Right ventricle myocardium inferior (tissue), 1 donor: ENCODE data around the gene RFX8. TPM values are rescaled to one million over a fixed set of nuclear protein-coding genes. Genes with fewer than 3 reads are reported as not detected.

ENCODE experiments used
- ATAC-seq: fragments of 200-7000 bp; cut with Tn5 transposase; one replicate; pipeline ENCODE4 v1.9.1; 2020; ENCODE audit warnings: mild to moderate bottlenecking, moderate library complexity
- DNase-seq: peaks from one replicate; pipeline ENCODE4 v3.0.0; 2021; ENCODE audit errors: missing footprints
- intact Hi-C: fragments of 100-400 bp; cut with DNase I; formaldehyde crosslinking; loops from one replicate; pipeline ENCODE4 v1.11.0; 2022
- total RNA-seq: library from RNA; stranded (reverse); fragmentation: NEBNext Ultra II Directional; extraction: Animal tissue kit (Norgen Biotek cat#: 25700); gene quantifications from one replicate; pipeline ENCODE4 v1.2.1, GENCODE V29; 2021
- donor health status: DM: no; HTN: yes; CAD: no; lungs with severe emphysema.

Gene RFX8
- total RNA-seq, 1 donor from 2014 or later, result not detected

DNA sequence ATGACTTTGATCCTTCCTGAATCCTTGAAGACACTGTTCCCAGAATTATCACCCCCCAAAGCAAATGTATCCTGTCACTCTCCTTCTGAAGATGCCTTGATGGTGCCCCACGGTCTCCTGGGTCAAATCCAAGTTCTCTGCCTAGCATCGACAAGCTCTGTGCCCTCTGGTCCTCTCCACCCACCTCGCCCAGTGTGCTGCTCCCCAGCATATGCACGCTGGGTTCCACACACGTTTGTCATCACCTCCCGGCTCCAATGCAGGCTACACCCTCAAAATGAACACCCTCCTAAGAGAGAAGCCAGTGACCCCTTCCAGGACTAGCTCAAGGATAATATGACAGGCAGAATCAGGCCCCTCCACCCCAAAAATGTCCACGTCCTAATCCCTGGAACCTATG, 48.1 kb downstream of the RFX8 start:
- intact Hi-C loops, result no loop called here

DNA sequence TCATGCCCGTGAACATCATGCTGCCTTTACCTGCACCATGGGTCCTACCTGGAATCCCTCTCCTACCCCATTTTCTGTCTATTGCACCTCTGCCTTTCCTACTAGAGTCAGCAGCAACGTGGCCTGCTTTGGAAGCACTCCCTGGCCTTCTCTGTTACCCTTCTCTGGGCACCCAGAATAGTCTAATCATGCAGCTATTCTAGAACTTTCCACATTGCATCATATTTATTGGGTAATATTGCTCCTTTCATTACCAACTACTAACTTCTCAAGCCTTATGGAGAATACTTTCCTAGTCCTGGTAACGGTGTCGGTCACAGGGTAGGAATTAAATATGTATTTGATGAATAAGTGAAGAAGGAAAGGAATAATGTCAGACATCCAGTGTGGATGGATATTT, 54.3 kb downstream of the RFX8 start:
- ATAC-seq (no peak), DNase-seq (no peak)
- intact Hi-C loops, result loop anchor here (5.0 kb wide), 1 partner anchor 137 kb away; no protein-coding TSS in a partner anchor

More for the DNA sequence above, 48.1 kb downstream of the RFX8 start:
- DNase-seq, result no peak
- no peak for ATAC-seq

DNA sequence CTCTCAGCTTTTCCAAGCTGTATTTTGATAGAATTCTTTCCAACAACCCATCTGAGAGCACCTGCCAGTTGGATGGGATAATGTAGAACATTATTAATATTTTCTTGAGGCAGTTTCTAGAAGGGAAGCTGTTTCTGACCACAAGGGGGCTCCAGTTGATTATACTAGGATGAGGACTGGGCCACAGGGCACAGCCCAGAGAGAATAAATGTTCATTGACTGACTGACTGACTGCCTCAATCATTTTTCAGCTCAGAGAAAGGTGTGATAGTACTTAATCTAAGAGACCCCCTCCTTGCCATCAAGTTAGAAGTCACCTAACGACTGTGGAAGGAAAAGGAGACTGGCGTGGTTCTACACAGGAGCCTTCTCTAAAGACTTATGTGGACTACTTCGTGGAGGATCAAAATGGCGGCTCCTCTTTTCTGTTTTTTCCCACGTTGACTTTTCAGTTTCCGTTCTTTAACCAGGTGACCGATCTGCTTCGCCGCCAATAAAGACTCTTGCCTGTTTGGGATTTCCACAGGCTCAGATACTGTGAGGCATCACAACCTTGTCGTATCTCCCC, 55.7 kb downstream of the RFX8 start:
- intact Hi-C loops, result loop anchor here (2.0 to 5.0 kb wide), 2 partner anchors 278 to 412 kb away; partner anchors contain the start of gene MAP4K4
- DNase-seq (no peak), ATAC-seq (peak; percentile 81)

DNA sequence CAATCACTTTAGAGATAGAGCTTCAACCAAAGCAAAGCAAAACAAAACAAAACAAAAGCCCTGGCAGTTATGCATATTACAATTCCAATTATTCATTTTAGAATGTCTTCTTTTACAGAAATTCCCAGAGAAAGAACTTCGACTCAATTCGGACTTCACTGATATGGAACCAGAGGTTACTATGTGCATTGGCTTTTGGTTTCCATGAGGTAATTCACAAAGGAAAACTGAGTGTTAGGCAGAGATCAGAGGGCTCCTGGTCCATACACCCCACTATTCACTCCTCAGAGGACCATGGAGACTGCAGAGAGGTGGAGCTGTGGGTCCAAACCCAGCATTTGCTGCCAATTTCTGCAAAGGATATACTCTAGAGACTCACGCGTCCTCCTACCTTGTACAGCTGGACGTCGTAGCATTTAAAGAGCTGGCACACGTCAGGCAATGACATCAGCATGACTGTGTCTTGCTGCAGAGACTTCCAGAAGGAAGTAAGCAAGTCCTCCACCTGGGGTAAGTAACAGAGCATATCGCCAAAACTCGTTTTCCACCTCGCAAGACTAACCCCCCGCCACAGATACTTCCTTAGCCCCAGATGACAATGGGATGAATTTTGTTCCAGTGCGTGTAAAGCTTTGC, 56.3 kb downstream of the RFX8 start:
- intact Hi-C loops, result loop anchor here (2.0 to 5.0 kb wide), 2 partner anchors 279 to 412 kb away; partner anchors contain the start of gene MAP4K4
- ATAC-seq (no peak), DNase-seq (no peak)

DNA sequence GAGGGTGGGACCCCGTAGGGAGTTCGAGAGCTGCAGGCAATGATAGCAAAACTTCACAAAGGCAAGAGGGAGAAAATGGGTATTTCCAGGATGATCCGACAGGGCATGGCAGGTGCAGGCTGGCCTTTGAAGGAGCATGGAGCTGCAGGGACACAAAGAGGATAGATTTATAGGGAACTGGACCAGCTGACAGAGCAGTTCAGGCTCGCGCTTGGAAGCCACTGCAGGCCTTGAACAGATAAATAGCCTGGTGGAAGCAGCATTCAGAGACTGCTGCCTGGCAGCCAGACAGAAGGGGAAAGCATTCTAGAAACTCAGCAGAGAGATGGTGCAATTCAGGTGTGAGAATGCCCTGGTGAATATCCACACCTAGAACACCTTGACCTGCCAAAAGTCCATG, 58.3 kb downstream of the RFX8 start:
- DNase-seq, result no peak
- ATAC-seq, result no peak
- intact Hi-C loops, result loop anchor here (5.0 kb wide), 1 partner anchor 281 kb away; the partner anchor contains the start of gene MAP4K4

DNA sequence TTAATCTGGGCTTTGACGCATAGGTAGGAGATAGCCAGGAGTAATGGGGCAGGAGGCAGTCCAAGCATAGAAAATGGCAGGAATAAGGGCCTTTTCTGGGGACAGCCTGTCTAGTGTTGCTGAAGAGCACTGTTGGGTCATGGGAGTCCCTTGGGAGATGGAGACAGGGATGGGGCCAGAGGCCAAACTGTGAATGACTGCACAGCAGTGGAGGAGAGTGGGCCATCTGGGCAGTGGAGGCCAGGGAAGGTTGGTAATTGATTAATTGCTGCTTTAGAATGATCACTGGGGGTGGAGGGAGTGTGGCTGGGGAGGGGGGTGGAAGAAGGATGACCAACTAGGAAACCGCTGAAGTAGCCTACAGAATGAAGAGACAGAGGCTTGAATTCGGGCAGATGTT, 59.0 kb downstream of the RFX8 start:
- DNase-seq (no peak), ATAC-seq (no peak)
- intact Hi-C loops, result loop anchor here (5.0 kb wide), 1 partner anchor 281 kb away; the partner anchor contains the start of gene MAP4K4

DNA sequence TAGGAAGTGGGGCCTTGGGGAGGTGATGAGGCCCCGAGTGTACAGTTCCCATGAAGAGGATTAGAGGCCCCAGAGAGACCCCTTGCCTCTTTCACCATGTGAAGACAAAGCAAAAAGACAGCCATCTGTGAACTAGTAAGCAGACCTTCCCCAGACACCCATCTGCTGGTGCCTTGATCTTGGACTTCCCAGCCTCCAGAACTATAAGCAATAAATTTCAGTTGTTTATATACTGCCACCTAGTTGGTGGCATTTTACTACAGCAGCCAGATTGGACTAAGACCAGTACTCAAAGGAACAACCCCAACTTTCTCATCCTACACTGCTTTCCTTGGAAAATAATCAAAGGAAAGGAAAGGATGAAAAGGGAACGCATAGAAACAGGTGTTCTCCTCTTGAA, 59.7 kb downstream of the RFX8 start:
- DNase-seq, result no peak
- intact Hi-C loops, result loop anchor here (5.0 kb wide), 1 partner anchor 282 kb away; the partner anchor contains the start of gene MAP4K4
- ATAC-seq, result no peak

DNA sequence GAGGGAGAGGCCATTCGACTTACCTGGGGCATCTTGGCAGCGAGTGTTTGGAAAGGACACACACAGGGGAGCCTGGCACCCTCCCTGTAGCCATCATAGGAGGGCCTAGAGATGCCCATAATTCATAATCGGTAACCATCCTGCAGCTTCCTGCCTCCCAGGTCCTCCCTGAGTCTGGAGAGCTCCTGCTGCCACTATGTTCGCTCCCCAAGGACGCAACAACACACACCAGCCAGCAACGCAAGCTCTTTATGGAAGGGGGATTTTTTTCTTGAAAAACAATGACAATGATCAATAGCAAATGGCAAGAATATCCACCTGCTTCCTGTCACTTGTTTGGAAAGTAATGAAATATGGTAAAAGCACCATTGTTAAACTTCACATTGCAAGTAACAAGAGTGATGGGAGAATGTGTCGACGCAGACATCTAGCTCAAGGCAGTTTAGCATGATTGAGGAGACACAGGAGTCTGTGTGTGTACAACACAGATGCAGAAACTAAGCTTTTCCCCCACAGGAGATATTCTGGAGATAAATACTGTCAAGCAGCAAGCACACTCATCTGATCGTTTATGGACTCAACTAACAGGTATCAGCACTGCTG, 62.7 kb downstream of the RFX8 start:
- ATAC-seq (no peak), DNase-seq (no peak)
- intact Hi-C loops, result no loop called here

DNA sequence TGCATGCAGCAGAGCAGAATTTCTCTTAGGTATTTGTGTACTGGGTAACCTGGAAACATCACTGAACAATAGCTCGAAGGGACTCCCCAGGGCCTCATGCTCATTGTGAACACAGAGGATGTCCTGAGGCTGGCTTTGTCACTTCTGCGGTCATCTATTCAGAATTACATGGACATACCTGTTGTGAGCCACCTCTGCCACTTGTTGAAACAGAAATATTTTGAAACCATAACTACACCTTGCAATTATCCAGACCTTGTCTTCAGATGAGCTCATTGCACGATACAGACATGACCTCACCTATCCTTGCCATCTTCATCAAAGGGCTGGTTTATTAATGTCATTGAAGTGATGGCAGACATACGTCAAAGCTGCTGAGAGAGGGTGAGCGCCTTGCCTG, 64.2 kb downstream of the RFX8 start:
- intact Hi-C loops, result no loop called here
- DNase-seq (no peak), ATAC-seq (no peak)

DNA sequence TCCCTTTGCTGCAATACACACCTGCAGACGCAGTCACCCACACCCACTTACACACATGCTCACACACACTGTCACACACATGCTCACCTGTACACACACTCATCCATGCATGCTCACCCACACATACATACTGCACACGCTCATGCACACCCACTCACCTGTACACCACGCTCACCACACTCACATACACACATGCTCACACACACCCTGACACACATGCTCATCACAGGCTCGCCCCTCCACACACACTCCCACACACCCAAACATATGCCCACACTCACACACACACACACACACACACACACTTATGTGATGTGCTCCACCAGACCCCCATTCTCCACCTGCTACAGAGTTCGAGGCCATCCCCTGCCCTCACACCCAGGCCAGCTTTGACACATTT, 64.8 kb downstream of the RFX8 start:
- ATAC-seq (no peak), DNase-seq (no peak)
- intact Hi-C loops, result no loop called here

DNA sequence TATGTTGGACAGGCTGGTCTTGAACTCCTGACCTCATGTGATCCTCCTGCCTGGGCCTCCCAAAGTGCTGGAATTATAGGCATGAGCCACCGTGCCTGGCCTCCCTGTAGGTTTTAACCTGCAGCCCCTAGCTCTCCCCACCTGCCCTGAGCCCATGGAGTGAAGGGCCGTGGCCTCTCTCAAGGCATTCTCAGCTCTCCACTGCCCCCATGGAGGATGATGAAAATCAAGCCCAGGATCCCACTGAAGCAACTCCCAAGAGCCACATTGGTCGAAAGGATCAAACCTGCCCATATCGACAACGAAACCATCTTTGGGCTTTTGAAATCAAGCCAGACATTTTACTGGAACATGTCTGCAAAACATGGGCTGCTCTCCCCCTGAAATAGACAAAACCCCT, 65.2 kb downstream of the RFX8 start:
- ATAC-seq (no peak), DNase-seq (no peak)
- intact Hi-C loops, result no loop called here

DNA sequence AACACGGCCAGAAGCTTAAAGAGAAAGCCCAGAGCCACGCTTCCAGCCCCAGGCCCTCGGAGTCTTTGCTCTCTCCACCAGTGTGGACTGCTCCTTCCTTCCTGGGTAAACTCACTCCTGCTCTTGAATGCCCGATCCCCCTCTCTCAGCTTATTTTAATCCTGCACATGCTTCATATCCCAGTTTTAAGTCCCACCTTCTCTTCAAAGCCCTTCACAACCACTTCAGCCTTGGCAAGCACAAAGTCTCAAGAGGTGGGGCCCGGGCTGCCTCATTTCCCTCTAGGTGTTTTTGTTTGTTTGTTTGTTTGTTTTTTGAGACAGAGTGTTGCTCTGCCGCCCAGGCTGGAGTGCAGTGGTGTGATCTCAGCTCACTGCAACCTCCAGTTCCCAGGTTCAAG, 66.0 kb downstream of the RFX8 start:
- DNase-seq (no peak), ATAC-seq (no peak)
- intact Hi-C loops, result no loop called here

DNA sequence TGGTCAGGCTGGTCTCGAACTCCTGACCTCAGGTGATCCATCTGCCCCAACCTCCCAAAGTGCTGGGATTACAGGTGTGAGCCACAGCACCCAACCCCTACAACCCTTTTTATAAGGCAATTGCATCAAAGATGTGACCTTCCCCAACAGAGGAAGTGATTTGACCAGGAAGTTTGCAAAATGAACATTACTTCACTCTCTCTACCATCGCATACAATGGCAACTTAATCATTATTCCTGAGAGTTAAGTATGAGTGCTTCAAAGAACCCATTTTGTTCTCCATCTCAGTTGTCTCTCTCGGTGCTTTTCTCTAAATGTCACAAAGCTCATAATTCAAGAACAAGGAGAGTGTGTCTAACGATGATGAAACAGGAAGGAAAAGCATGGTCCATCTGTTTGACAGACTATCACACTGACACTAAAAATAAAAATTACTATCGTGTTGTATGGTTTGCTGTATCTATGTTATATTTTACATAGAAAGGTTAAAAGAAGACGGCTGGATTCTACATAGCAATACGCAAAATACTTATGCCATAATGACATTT, 69.5 kb downstream of the RFX8 start:
- DNase-seq (no peak), ATAC-seq (no peak)
- intact Hi-C loops, result no loop called here

DNA sequence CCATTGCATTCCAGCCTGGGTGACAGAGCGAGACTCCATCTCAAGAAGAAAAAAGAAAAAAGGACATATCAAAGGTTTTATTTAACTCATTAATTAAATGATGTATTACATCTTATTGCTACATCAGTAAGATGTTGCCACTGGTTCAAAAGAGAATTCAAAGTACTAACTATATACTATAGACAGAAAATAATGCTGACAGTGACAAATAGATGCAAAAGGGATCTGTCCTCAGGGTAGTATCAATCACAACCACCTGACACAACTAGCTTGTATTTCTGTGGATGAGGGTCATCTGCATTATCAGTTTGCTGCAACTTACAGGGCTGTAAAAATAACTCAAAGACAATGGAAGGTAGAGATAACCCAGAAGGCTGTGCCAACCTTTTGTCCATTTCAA, 71.2 kb downstream of the RFX8 start:
- no peak for DNase-seq
- intact Hi-C loops, result no loop called here
- no peak for ATAC-seq

DNA sequence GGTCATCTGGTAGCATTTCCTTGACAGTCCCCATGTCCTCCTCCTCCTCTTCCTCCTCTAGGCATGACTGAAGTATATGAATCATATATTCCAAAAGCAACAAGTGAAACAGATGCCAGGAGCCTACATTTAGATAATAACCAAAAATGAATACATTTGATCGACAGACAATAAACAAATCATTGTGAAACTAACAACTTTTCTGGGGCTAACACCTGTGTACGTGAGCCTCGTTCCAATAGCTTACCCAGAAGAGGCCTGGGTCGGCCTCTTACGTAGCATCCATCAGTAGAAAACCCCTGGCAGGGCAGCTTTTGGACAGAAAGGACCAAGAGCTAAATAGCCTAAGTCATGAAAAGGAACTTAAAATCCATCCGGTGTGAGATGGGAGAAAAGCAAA, 72.3 kb downstream of the RFX8 start:
- ATAC-seq (no peak), DNase-seq (no peak)
- intact Hi-C loops, result no loop called here

DNA sequence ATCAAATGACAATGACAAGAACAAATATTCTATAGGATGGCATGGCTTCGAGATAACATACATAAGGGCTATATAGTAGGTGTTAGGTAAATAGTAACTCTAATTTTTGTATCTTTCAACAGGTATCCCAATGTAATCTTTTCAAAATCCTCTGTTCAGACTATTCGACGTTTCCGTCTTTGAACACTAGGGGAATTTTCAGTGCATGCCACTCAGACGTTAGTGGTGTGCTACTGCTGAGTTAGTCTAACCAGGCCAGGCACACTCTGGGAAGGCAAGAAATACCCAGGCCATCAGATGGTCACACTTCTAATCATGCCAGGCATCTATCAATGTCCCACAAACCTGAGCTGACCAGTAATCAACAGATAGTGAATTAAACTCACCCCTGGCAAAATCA, 73.0 kb downstream of the RFX8 start:
- no peak for ATAC-seq
- no peak for DNase-seq
- intact Hi-C loops, result no loop called here

DNA sequence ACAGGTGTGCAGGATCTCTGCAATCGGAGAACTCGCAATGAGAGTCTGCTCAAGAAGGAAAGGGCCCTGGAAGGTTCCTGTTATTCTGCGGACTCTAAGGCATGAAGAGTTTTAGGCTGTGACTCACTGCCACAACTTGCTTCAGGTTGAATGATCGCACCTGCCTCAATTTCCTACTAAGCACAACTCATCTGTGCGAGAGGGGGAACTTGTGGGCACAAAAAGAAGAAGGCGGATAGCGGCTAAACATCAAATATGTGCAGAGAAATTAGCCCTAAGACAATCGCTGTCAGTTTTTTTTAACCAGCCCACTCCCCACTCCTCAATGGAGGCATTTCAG, 73.6 kb downstream of the RFX8 start:
- ATAC-seq (no peak), DNase-seq (no peak)
- intact Hi-C loops, result no loop called here

DNA sequence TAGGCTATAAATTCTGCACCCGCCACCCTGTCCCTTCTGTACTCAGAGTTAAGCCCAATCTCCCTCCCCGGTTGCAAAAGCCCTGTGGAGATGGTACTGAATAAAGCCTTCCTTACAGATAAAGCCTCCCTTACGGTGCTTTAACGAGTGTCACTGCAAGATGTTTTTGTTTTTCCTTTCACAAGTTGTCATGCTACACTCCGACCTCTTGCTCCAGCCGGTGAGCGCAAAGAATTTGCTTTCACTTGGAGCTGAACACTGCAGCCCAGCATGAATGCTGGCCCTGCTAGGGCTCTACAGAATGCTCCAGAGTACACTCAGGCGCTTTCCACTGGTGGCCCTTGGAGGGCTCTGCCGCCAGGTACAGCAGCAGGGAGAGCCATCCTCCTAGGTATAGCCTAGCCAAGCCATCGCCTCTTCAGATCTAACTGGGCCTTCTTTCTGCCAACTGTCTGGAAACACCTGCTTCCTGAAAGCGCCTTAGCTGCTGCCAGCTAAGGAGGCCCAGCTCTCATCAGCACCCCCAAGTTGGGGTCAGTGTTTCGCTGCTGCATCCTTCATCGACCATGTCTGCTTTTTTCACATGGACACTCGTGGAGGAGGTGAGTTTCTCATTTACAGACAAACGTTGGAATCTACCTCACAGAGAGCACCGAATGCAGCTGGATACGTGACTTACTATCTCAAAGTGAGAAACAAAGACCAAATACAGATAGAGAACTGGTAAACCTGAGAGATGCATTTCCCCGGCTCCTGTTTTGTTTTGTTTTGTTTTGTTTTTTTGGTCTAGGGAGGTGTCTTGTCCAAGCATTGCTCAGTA, 74.2 kb downstream of the RFX8 start:
- intact Hi-C loops, result no loop called here
- no peak for DNase-seq
- no peak for ATAC-seq

DNA sequence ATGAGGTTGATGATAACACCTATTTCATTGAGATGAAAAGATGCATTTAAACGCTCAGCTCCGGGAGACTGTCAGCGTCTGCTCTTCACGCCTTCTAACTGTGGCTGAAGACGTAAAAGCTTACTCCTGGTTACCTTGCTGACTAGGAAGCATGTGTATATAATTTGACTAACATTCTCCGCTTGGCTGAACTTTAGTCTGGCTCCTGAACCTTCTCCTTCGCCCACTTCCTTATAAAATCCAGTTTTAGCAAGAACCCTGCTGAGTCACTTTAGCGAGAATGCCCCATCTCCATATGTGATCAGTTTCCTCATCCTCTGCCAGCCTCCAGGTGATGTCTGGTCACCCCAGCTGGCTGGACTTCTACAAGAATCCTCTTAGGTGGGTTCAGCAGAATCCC, 74.9 kb downstream of the RFX8 start:
- no peak for DNase-seq
- no peak for ATAC-seq
- intact Hi-C loops, result no loop called here
